Uterus (tissue), 4 donors: Measurements from ENCODE around the gene CASP2. TPM values are rescaled to one million over a fixed set of nuclear protein-coding genes. Genes with fewer than 3 reads are reported as not detected.

ENCODE experiments used
- DNase-seq, 2 donors: peaks; one replicate each; pipeline ENCODE4 v3.0.0-alpha.2; 2019 to 2020
- H3K27ac ChIP-seq, 2 donors: fragments of 200-600 bp; sonication (generic); 1 replicate in 1 of 2; 2 replicates in 1 of 2; pipeline ENCODE4 v1.5.1; 2016 to 2018
- H3K27me3 ChIP-seq, 2 donors: fragments of 200-600 bp; sonication (generic); one replicate each; pipeline ENCODE4 v1.5.1; 2018 to 2019; ENCODE audit warnings: control low read depth in 1 of 2
- H3K36me3 ChIP-seq, 2 donors: fragments of 200-600 bp; sonication (generic); one replicate each; pipeline ENCODE4 v1.5.1; 2019; ENCODE audit warnings: control low read depth in 1 of 2
- H3K4me1 ChIP-seq, 2 donors: fragments of 200-600 bp; sonication (generic); one replicate each; pipeline ENCODE4 v1.5.1; 2018 to 2019; ENCODE audit warnings: control low read depth in 1 of 2
- H3K4me3 ChIP-seq, 2 donors: fragments of 200-600 bp; sonication (generic); 1 replicate in 1 of 2; 2 replicates in 1 of 2; pipeline ENCODE4 v1.5.1; 2018 to 2019; ENCODE audit warnings: mild to moderate bottlenecking in 1 of 2
- H3K9me3 ChIP-seq, 2 donors: fragments of 200-600 bp; sonication (generic); one replicate each; pipeline ENCODE4 v1.5.1; 2019; ENCODE audit warnings: control low read depth in 1 of 2
- POLR2A ChIP-seq, 2 donors: fragments of 450-650 bp; IDR thresholded peaks; one replicate each; pipeline ENCODE4 v1.6.1; 2016; ENCODE audit warnings: antibody characterized with exemption in 2 of 2, mild to moderate bottlenecking in 1 of 2, moderate library complexity in 1 of 2
- intact Hi-C: fragments of 100-400 bp; cut with DNase I; formaldehyde crosslinking; loops from one replicate; pipeline ENCODE4 v1.15.1; 2023; ENCODE audit warnings: low total_unique reads
- total RNA-seq, 4 donors: library from RNA; depleted of rRNA in 3 of 4; stranded (reverse); fragments of >200 nt in 3 of 4; gene quantifications; one replicate each; pipeline versions ENCODE4 v1.1.0 to v1.2.4, GENCODE V29; 2014 to 2023
- TF ChIP-seq, protein P1 (sequence below), 4 experiments: fragments of 200-600 bp in 2 of 4; fragments of 450-650 bp in 2 of 4; sonication (generic) in 2 of 4; IDR thresholded peaks; one replicate each; pipeline ENCODE4 v1.5.1; 2016 to 2019; ENCODE audit warnings: antibody characterized with exemption in 4 of 4, mild to moderate bottlenecking in 2 of 4, moderate library complexity in 1 of 4
- donor health status: DM: yes; HTN: yes; CAD: no.

The CASP2 gene
- total RNA-seq, 4 donors from 2014 or later: 4.1 to 32.2 (median 24.5) TPM

DNA sequence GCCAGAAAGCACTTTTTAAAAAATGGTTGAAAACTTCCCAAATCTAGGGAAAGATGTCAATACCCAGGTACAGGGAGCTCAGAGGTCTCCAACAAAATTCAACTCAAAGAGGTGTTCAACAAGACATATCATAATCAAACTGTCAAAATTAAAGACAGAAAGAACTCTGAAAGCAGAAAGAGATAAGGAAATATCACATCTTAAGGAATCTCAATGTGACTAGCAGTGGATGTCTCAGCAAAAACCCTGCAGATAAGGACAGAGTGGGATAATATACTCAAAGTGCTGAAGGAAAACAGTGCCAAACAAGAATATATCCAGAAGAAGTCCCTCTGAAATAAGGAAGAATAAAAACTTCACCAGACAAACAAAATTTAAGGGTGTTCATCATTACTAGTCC, 38.0 kb upstream of the CASP2 start:
- Histone ChIP-seq H3K36me3 (no peaks in the 10 kb centered on the region), H3K4me3 (no peak overlapping the region), H3K27me3 (no peaks in the 10 kb centered on the region), H3K27ac (no peak overlapping the region), H3K4me1 (no peaks in the 10 kb centered on the region), H3K9me3 (no peaks in the 10 kb centered on the region)
- intact Hi-C loops: no loop called here
- DNase-seq: no peak
- TF ChIP-seq, protein P1, sequence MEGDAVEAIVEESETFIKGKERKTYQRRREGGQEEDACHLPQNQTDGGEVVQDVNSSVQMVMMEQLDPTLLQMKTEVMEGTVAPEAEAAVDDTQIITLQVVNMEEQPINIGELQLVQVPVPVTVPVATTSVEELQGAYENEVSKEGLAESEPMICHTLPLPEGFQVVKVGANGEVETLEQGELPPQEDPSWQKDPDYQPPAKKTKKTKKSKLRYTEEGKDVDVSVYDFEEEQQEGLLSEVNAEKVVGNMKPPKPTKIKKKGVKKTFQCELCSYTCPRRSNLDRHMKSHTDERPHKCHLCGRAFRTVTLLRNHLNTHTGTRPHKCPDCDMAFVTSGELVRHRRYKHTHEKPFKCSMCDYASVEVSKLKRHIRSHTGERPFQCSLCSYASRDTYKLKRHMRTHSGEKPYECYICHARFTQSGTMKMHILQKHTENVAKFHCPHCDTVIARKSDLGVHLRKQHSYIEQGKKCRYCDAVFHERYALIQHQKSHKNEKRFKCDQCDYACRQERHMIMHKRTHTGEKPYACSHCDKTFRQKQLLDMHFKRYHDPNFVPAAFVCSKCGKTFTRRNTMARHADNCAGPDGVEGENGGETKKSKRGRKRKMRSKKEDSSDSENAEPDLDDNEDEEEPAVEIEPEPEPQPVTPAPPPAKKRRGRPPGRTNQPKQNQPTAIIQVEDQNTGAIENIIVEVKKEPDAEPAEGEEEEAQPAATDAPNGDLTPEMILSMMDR (IDR thresholded peaks at IDR 0.05): no peak
- TF ChIP-seq POLR2A (IDR thresholded peaks at IDR 0.05): no peak

DNA sequence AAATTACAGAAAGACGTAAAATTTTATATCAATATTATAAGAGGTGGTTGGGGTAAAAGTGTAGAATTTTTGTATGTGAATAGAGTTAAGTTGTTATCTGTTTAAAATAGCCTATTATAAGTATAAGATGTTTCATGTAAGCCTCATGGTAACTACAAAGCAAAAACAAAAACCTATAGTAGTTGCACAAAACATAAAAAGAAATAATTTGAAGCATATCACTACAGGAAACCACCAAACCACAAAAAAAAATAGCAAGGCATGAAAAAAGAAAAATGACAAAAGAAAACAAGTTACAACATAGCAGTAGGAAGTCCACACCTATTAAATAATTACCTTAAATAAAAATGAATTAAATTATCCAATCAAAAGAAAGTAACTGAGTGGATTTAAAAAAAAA, 37.3 kb upstream of the CASP2 start:
- Histone ChIP-seq H3K27me3 (no peaks in the 10 kb centered on the region), H3K4me1 (no peaks in the 10 kb centered on the region), H3K4me3 (no peak overlapping the region), H3K27ac (no peak overlapping the region), H3K9me3 (no peaks in the 10 kb centered on the region), H3K36me3 (no peaks in the 10 kb centered on the region)
- TF ChIP-seq, protein P1 (IDR thresholded peaks at IDR 0.05): no peak
- TF ChIP-seq POLR2A (IDR thresholded peaks at IDR 0.05): no peak
- intact Hi-C loops: no loop called here
- no peak for DNase-seq

DNA sequence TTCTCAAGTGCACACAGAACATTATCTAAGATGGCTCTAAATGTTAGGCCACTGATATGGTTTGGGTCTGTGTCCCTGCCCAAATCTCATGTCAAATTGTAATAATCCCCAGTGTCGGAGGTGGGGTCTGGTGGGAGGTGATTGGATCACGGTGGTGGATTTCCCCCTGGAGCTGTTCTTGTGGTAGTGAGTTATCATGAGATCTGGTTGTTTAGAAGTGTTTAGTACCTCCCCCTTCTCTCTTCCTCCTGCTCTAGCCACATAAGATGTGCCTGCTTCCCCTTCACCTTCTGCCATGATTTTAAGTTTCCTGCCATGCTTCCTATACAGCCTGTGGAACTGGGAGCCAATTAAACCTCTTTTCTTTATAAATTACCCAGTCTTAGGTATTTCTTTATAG, 36.1 kb upstream of the CASP2 start:
- intact Hi-C loops: no loop called here
- DNase-seq: no peak
- TF ChIP-seq POLR2A (IDR thresholded peaks at IDR 0.05): no peak
- TF ChIP-seq, protein P1 (IDR thresholded peaks at IDR 0.05): no peak

DNA sequence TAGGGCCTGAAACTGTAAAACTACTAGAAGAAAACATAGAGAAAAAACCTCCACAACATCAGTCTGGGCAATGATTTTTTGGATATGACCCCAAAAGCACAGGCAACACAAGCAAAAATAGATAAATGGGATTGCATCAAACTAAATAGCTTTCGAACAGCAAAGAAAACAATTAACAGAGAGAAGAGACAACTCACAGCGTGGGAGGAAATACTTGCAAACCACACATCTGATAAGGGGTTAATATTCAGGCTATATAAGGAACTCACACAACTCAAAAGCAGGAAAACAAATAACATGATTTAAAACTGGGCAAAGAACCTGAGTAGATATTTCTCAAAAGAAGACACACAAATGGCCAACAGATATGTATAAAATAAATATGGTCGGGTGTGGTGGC, 32.6 kb upstream of the CASP2 start:
- Histone ChIP-seq H3K9me3 (no peaks in the 10 kb centered on the region), H3K27me3 (no peaks in the 10 kb centered on the region), H3K36me3 (no peaks in the 10 kb centered on the region), H3K4me1 (no peaks in the 10 kb centered on the region), H3K4me3 (no peak overlapping the region), H3K27ac (no peak overlapping the region)
- no peak for TF ChIP-seq POLR2A (IDR thresholded peaks at IDR 0.05)
- TF ChIP-seq, protein P1 (IDR thresholded peaks at IDR 0.05): no peak
- intact Hi-C loops: no loop called here
- DNase-seq: no peak

More for the DNA sequence above, 36.1 kb upstream of the CASP2 start:
- Histone ChIP-seq H3K4me3 (no peak overlapping the region), H3K27me3 (no peaks in the 10 kb centered on the region), H3K4me1 (no peaks in the 10 kb centered on the region), H3K9me3 (no peaks in the 10 kb centered on the region), H3K36me3 (no peaks in the 10 kb centered on the region), H3K27ac (no peak overlapping the region)

DNA sequence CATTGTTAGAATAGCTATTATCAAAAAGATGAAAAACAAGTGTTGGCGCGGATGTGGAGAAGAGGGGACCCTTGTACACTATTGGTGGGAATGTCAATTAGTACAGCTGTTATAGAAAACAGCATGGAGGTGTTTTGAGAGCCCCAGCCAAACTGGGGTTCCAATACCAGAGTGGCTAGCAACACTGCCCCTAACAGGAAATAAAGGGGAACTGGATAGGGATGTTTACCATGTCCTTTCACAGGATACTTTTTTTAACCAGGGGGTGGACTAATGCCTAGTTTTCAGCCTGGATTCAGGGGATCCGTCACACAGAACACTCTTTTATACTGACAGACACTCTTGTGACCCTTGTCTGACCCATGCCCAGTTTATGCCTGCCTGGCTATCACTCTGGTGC, 31.8 kb upstream of the CASP2 start:
- intact Hi-C loops: no loop called here
- Histone ChIP-seq H3K36me3 (no peaks in the 10 kb centered on the region), H3K9me3 (no peaks in the 10 kb centered on the region), H3K4me1 (no peaks in the 10 kb centered on the region), H3K27ac (no peak overlapping the region), H3K4me3 (no peak overlapping the region), H3K27me3 (no peaks in the 10 kb centered on the region)
- no peak for DNase-seq
- TF ChIP-seq, protein P1 (IDR thresholded peaks at IDR 0.05): no peak
- TF ChIP-seq POLR2A (IDR thresholded peaks at IDR 0.05): no peak
